WTC11 (cell line): ENCODE measurements around the gene CENPVL2. TPM values are rescaled to one million over a fixed set of nuclear protein-coding genes. Genes with fewer than 3 reads are reported as not detected.

Experiments used
- ATAC-seq: fragments of 200-7000 bp; cut with Tn5 transposase; 2 replicates; pipeline ENCODE4 v1.10.0; 2021; ENCODE audit warnings: mild to moderate bottlenecking, moderate library complexity
- CTCF ChIA-PET: fragments of 300-600 bp; sonication (Branson Sonifier 250); formaldehyde crosslinking; loops from one replicate; lab custom pipeline; 2021; ENCODE audit warnings: antibody characterized with exemption; lab: Charles Lee
- POLR2A ChIA-PET: fragments of 350-600 bp; sonication (Branson Sonifier 250); formaldehyde crosslinking; loops from one replicate; lab custom pipeline; 2021; ENCODE audit warnings: antibody characterized with exemption; lab: Charles Lee
- DNase-seq: peaks from one replicate; pipeline ENCODE4 v3.0.0; 2021; ENCODE audit warnings: low spot score
- H3K27ac Mint-ChIP-seq: 2 replicates; pipeline ENCODE4 v1.8.0; 2021; ENCODE audit warnings: mixed read lengths
- H3K27me3 Mint-ChIP-seq: 2 replicates; pipeline ENCODE4 v1.8.0; 2021; ENCODE audit warnings: low read depth, mild to moderate bottlenecking, moderate library complexity, mixed read lengths
- H3K36me3 Mint-ChIP-seq: 2 replicates; pipeline ENCODE4 v1.8.0; 2021; ENCODE audit warnings: mixed read lengths
- H3K4me1 Mint-ChIP-seq: 2 replicates; pipeline ENCODE4 v1.8.0; 2022; ENCODE audit warnings: mixed read lengths
- H3K4me3 Mint-ChIP-seq: 2 replicates; pipeline ENCODE4 v1.8.0; 2021; ENCODE audit warnings: mild to moderate bottlenecking, moderate library complexity, mixed read lengths
- H3K9me3 Mint-ChIP-seq: 2 replicates; pipeline ENCODE4 v1.8.0; 2021; ENCODE audit warnings: mixed read lengths
- ATF6 ChIP-seq: sonication (generic); formaldehyde crosslinking; IDR thresholded peaks from 2 replicates; pipeline ENCODE4 v1.8.1; 2023; ENCODE audit warnings: mild to moderate bottlenecking, missing genetic modification reagents
- CREB1 ChIP-seq: sonication (generic); formaldehyde crosslinking; IDR thresholded peaks from 2 replicates; pipeline ENCODE4 v1.8.0; 2023; ENCODE audit warnings: mild to moderate bottlenecking, missing genetic modification reagents
- CTCF ChIP-seq: fragments of 200-600 bp; IDR thresholded peaks from 2 replicates; pipeline ENCODE4 v1.8.0; 2022; ENCODE audit warnings: antibody characterized with exemption
- E2F5 ChIP-seq: sonication (generic); formaldehyde crosslinking; IDR thresholded peaks from 2 replicates; pipeline ENCODE4 v1.8.1; 2022; ENCODE audit warnings: mild to moderate bottlenecking, moderate library complexity, missing genetic modification reagents
- EMX1 ChIP-seq: fragments of 250-450 bp; sonication (Bioruptor Pico); IDR thresholded peaks from 2 replicates; pipeline ENCODE4 v1.8.0; 2021; ENCODE audit warnings: mild to moderate bottlenecking
- FOXJ3 ChIP-seq: sonication (generic); formaldehyde crosslinking; IDR thresholded peaks from 2 replicates; pipeline ENCODE4 v1.9.0; 2021; ENCODE audit warnings: missing genetic modification reagents, mild to moderate bottlenecking, borderline replicate concordance
- FOXP4 ChIP-seq: sonication (generic); formaldehyde crosslinking; IDR thresholded peaks from 2 replicates; pipeline ENCODE4 v1.8.0; 2022; ENCODE audit warnings: mild to moderate bottlenecking, missing genetic modification reagents
- GRHL2 ChIP-seq: fragments of 250-450 bp; sonication (Bioruptor Pico); IDR thresholded peaks from 2 replicates; pipeline ENCODE4 v1.8.0; 2022; ENCODE audit warnings: mild to moderate bottlenecking, moderate library complexity; ENCODE audit not compliant: insufficient replicate concordance, severe bottlenecking
- GTF2I ChIP-seq: fragments of 250-450 bp; sonication (Bioruptor Pico); conservative IDR thresholded peaks from 2 replicates; pipeline ENCODE4 v1.4.0; 2021; ENCODE audit warnings: mild to moderate bottlenecking
- MLX ChIP-seq: sonication (generic); formaldehyde crosslinking; IDR thresholded peaks from 2 replicates; pipeline ENCODE4 v1.8.1; 2023; ENCODE audit warnings: mild to moderate bottlenecking, missing genetic modification reagents, moderate library complexity
- NFYB ChIP-seq: sonication (generic); formaldehyde crosslinking; conservative IDR thresholded peaks from 2 replicates; pipeline ENCODE4 v1.8.0; 2022; ENCODE audit warnings: low read depth, missing genetic modification reagents
- NR3C1 ChIP-seq: sonication (generic); formaldehyde crosslinking; conservative IDR thresholded peaks from 2 replicates; pipeline ENCODE4 v1.8.1; 2023; ENCODE audit warnings: low read depth, mild to moderate bottlenecking, missing genetic modification reagents
- USF2 ChIP-seq: sonication (generic); formaldehyde crosslinking; IDR thresholded peaks from 2 replicates; pipeline ENCODE4 v1.8.1; 2023; ENCODE audit warnings: mild to moderate bottlenecking, missing genetic modification reagents, moderate library complexity
- ZBTB21 ChIP-seq: sonication (generic); formaldehyde crosslinking; IDR thresholded peaks from 2 replicates; pipeline ENCODE4 v1.8.1; 2023; ENCODE audit warnings: mild to moderate bottlenecking, missing genetic modification reagents, borderline replicate concordance
- ZNF138 ChIP-seq: sonication (generic); formaldehyde crosslinking; conservative IDR thresholded peaks from 2 replicates; pipeline ENCODE4 v1.8.1; 2022; ENCODE audit warnings: mild to moderate bottlenecking, moderate library complexity, missing genetic modification reagents
- ZNF263 ChIP-seq: sonication (generic); formaldehyde crosslinking; IDR thresholded peaks from 2 replicates; pipeline ENCODE4 v1.8.1; 2022; ENCODE audit warnings: low read depth, mild to moderate bottlenecking, moderate library complexity, missing genetic modification reagents
- ZNF281 ChIP-seq: sonication (generic); formaldehyde crosslinking; IDR thresholded peaks from 2 replicates; pipeline ENCODE4 v1.8.0; 2023; ENCODE audit warnings: mild to moderate bottlenecking, missing genetic modification reagents
- ZNF317 ChIP-seq: sonication (generic); formaldehyde crosslinking; IDR thresholded peaks from 2 replicates; pipeline ENCODE4 v1.8.1; 2023; ENCODE audit warnings: low read depth, mild to moderate bottlenecking, moderate library complexity, missing genetic modification reagents, borderline replicate concordance
- ZNF512 ChIP-seq: sonication (generic); formaldehyde crosslinking; IDR thresholded peaks from 2 replicates; pipeline ENCODE4 v1.8.1; 2022; ENCODE audit warnings: missing genetic modification reagents, borderline replicate concordance
- total RNA-seq: library from RNA; stranded (reverse); gene quantifications from 3 replicates; pipeline ENCODE4 v1.2.3, GENCODE V29; 2021

CENPVL2 gene
- total RNA-seq, 1 experiment from 2014 or later = 3.5 TPM

- CTCF ChIA-PET = interaction anchor here (0.5 to 1.1 kb wide), 2 partner anchors 56 to 105 kb away, joined by 3 to 4 read pairs; no protein-coding TSS in a partner anchor
- no peak for DNase-seq
- no peak for ATAC-seq
- Mint-ChIP-seq H3K27me3 (peaks cover 4% of the 10 kb centered on the region; the same call in 1 of the 2 replicates), H3K36me3 (no peaks in the 10 kb centered on the region), H3K4me1 (0 out of 2 replicates have a peak, but pooled peaks cover 3% of the 10 kb centered on the region), H3K27ac (no peak overlapping the region), H3K4me3 (no peak overlapping the region), H3K9me3 (no peaks in the 10 kb centered on the region)
- POLR2A ChIA-PET = no interaction called here
- TF ChIP-seq GTF2I (CRISPR knock-in tag) (no peak), ZNF317 (CRISPR knock-in tag) (no peak), ZNF281 (CRISPR knock-in tag) (no peak), ATF6 (no peak), GRHL2 (no peak), ZNF138 (CRISPR knock-in tag) (no peak), MLX (CRISPR knock-in tag) (no peak), NR3C1 (CRISPR knock-in tag) (no peak), ZNF512 (CRISPR knock-in tag) (no peak), FOXP4 (CRISPR knock-in tag) (no peak), FOXJ3 (CRISPR knock-in tag) (no peak), CREB1 (CRISPR knock-in tag) (no peak), E2F5 (CRISPR knock-in tag) (no peak), USF2 (CRISPR knock-in tag) (no peak), NFYB (CRISPR knock-in tag) (no peak), CTCF (no peak), EMX1 (CRISPR knock-in tag) (no peak), ZNF263 (CRISPR knock-in tag) (no peak), ZBTB21 (CRISPR knock-in tag) (no peak)
Observed at GRCh38 chrX:51697397-51697796, 14.8 kb upstream of the CENPVL2 start.
